Esophagus (tissue), 2 donors: ENCODE measurements around the gene MPG. TPM values are rescaled to one million over a fixed set of nuclear protein-coding genes. Genes with fewer than 3 reads are reported as not detected.
"Not testable (repeated sequence)": the region's sequence is repeated elsewhere in the genome, so short reads cannot be mapped to it uniquely, and the experiment has no call there.

Experiments used
- H3K27ac ChIP-seq, 2 donors: one replicate each; pipeline ENCODE4 v1.5.1; 2013; ENCODE audit warnings: low read depth in 2 of 2, mild to moderate bottlenecking in 2 of 2, inconsistent platforms in 1 of 2, low read length in 1 of 2, moderate library complexity in 1 of 2
- H3K27me3 ChIP-seq, 2 donors: one replicate each; pipeline ENCODE4 v1.6.1; 2013; ENCODE audit warnings: low read length in 2 of 2, control low read depth in 1 of 2, mild to moderate bottlenecking in 1 of 2; ENCODE audit not compliant: insufficient read depth in 2 of 2, control insufficient read depth in 1 of 2
- H3K36me3 ChIP-seq, 2 donors: one replicate each; pipeline ENCODE4 v1.6.1; 2013; ENCODE audit warnings: low read length in 1 of 2; ENCODE audit not compliant: control insufficient read depth in 2 of 2, insufficient read depth in 2 of 2
- H3K4me1 ChIP-seq, 2 donors: one replicate each; pipeline ENCODE4 v1.6.1; 2013; ENCODE audit warnings: low read length in 1 of 2; ENCODE audit not compliant: control insufficient read depth in 2 of 2, insufficient read depth in 2 of 2
- H3K4me3 ChIP-seq, 2 donors: one replicate each; pipeline ENCODE4 v1.5.1; 2013; ENCODE audit warnings: low read length in 2 of 2, mild to moderate bottlenecking in 2 of 2, low read depth in 1 of 2, moderate library complexity in 1 of 2
- H3K9me3 ChIP-seq, 2 donors: one replicate each; pipeline ENCODE4 v1.6.1; 2013; ENCODE audit warnings: mild to moderate bottlenecking in 2 of 2, low read depth in 1 of 2, low read length in 1 of 2, moderate library complexity in 1 of 2; ENCODE audit not compliant: control insufficient read depth in 2 of 2, insufficient read depth in 1 of 2
- WGBS, 2 donors: extraction: QIAGEN DNeasy Blood & Tissue Kit; methylation state at CpG; one replicate each; pipeline ENCODE4 v1.1.7; 2013; 5-methylcytosine and 5-hydroxymethylcytosine counted together
- polyA plus RNA-seq, 2 donors: library from polyadenylated mRNA; stranded (reverse); fragments of 200-250 nt; gene quantifications; one replicate each; pipeline ENCODE4 v1.2.3, GENCODE V29; 2013
- donor health status: healthy with polysubstance abuse.
- donor health status: Bipolar disorder and iron deficiency.

Gene MPG
- polyA plus RNA-seq, 2 donors: 42.3 to 45.3 TPM

- WGBS, 2 donors: 61 to 65% methylated on average over 19 of the region's 19 CpGs
- Histone ChIP-seq H3K27me3 (no peaks in the 10 kb centered on the region), H3K4me3 (no peak overlapping the region), H3K36me3 (peaks cover 5 to 14% of the 10 kb centered on the region in 2 donors), H3K9me3 (peaks cover 0 to 1% of the 10 kb centered on the region in 2 donors), H3K4me1 (peaks cover 4 to 11% of the 10 kb centered on the region in 2 donors), H3K27ac (no peak overlapping the region)
Measured at GRCh38 chr16:117379-118365, 39.6 kb downstream of the MPG start.

- no peaks in the 10 kb centered on the region for H3K9me3 ChIP-seq
- H3K27me3 ChIP-seq: no peaks in the 10 kb centered on the region
- H3K4me1 ChIP-seq: peaks cover 4 to 8% of the 10 kb centered on the region in 2 donors
- peaks cover 3 to 13% of the 10 kb centered on the region in 2 donors for H3K36me3 ChIP-seq
- no peak overlapping the region for H3K27ac ChIP-seq
- no peak overlapping the region for H3K4me3 ChIP-seq
- WGBS, 2 donors: 69 to 82% methylated on average over 2 of the region's 2 CpGs
Measured at GRCh38 chr16:118857-119256, 40.8 kb downstream of the MPG start.

- Histone ChIP-seq H3K36me3 (peaks cover 0 to 11% of the 10 kb centered on the region in 2 donors), H3K27me3 (no peaks in the 10 kb centered on the region), H3K27ac (no peak overlapping the region), H3K4me1 (peaks cover 4 to 8% of the 10 kb centered on the region in 2 donors), H3K4me3 (no peak overlapping the region), H3K9me3 (no peaks in the 10 kb centered on the region)
- 92 to 93% methylated on average over 5 of the region's 5 CpGs for WGBS, 2 donors
Measured at GRCh38 chr16:119295-119694, 41.3 kb downstream of the MPG start.

- Histone ChIP-seq H3K36me3 (peaks cover 0 to 11% of the 10 kb centered on the region in 2 donors), H3K4me1 (peaks cover 4 to 8% of the 10 kb centered on the region in 2 donors), H3K4me3 (no peak overlapping the region), H3K9me3 (no peaks in the 10 kb centered on the region), H3K27me3 (no peaks in the 10 kb centered on the region), H3K27ac (no peak overlapping the region)
- 85 to 93% methylated on average over 3 of the region's 3 CpGs for WGBS, 2 donors
Measured at GRCh38 chr16:119835-120491, 41.9 kb downstream of the MPG start.

GRCh38 chr16:120756-121155 lies 42.7 kb downstream of the MPG start:
- WGBS, 2 donors: 89 to 92% methylated on average over 2 of the region's 2 CpGs

GRCh38 chr16:122361-122760 lies 44.3 kb downstream of the MPG start:
- Histone ChIP-seq H3K36me3 (peaks cover 0 to 11% of the 10 kb centered on the region in 2 donors), H3K27me3 (no peaks in the 10 kb centered on the region), H3K9me3 (no peaks in the 10 kb centered on the region), H3K4me3 (no peak overlapping the region), H3K27ac (no peak overlapping the region), H3K4me1 (peaks cover 4 to 8% of the 10 kb centered on the region in 2 donors)
- 85 to 92% methylated on average over 1 of the region's 1 CpG for WGBS, 2 donors

More at GRCh38 chr16:120756-121155, 42.7 kb downstream of the MPG start:
- Histone ChIP-seq H3K9me3 (no peaks in the 10 kb centered on the region), H3K27ac (no peak overlapping the region), H3K4me1 (peaks cover 4 to 8% of the 10 kb centered on the region in 2 donors), H3K27me3 (no peaks in the 10 kb centered on the region), H3K36me3 (peaks cover 0 to 11% of the 10 kb centered on the region in 2 donors), H3K4me3 (no peak overlapping the region)

- not testable (repeated sequence) for H3K4me3 ChIP-seq, H3K27me3 ChIP-seq
- WGBS, 2 donors: 83 to 84% methylated on average over 17 to 19 of the region's 19 CpGs
Measured at GRCh38 chr16:123558-124350, 45.7 kb downstream of the MPG start.

GRCh38 chr16:125011-125410 lies 47.0 kb downstream of the MPG start:
- H3K4me1 ChIP-seq: no peaks in the 10 kb centered on the region
- no peak overlapping the region for H3K4me3 ChIP-seq
- no peaks in the 10 kb centered on the region for H3K27me3 ChIP-seq
- H3K36me3 ChIP-seq: peaks cover 0 to 8% of the 10 kb centered on the region in 2 donors
- 87 to 89% methylated on average over 3 of the region's 3 CpGs for WGBS, 2 donors
- no peaks in the 10 kb centered on the region for H3K9me3 ChIP-seq
- H3K27ac ChIP-seq: no peak overlapping the region

More at GRCh38 chr16:123558-124350, 45.7 kb downstream of the MPG start:
- H3K9me3 ChIP-seq, H3K4me1 ChIP-seq, H3K36me3 ChIP-seq, H3K27ac ChIP-seq: not testable (repeated sequence)

- Histone ChIP-seq H3K9me3 (no peaks in the 10 kb centered on the region), H3K36me3 (peaks cover 0 to 6% of the 10 kb centered on the region in 2 donors), H3K27ac (no peak overlapping the region), H3K27me3 (no peaks in the 10 kb centered on the region), H3K4me1 (no peaks in the 10 kb centered on the region), H3K4me3 (no peak overlapping the region)
- 84 to 96% methylated on average over 2 of the region's 2 CpGs for WGBS, 2 donors
Measured at GRCh38 chr16:129075-129474, 51.0 kb downstream of the MPG start.
